WTC11 (cell line): ENCODE data around the gene PLEKHN1. TPM values are rescaled to one million over a fixed set of nuclear protein-coding genes. Genes with fewer than 3 reads are reported as not detected.

Source experiments
- ATF1 ChIP-seq: sonication (generic); formaldehyde crosslinking; IDR thresholded peaks from 2 replicates; pipeline ENCODE4 v1.8.1; 2023; ENCODE audit warnings: mild to moderate bottlenecking, moderate library complexity, missing genetic modification reagents
- CREM ChIP-seq: sonication (generic); formaldehyde crosslinking; IDR thresholded peaks from 2 replicates; pipeline ENCODE4 v1.8.1; 2022; ENCODE audit warnings: mild to moderate bottlenecking, missing genetic modification reagents, moderate library complexity
- GTF2I ChIP-seq: fragments of 250-450 bp; sonication (Bioruptor Pico); conservative IDR thresholded peaks from 2 replicates; pipeline ENCODE4 v1.4.0; 2021; ENCODE audit warnings: mild to moderate bottlenecking
- RELA ChIP-seq: sonication (generic); formaldehyde crosslinking; IDR thresholded peaks from 2 replicates; pipeline ENCODE4 v1.8.1; 2022; ENCODE audit warnings: missing genetic modification reagents, mild to moderate bottlenecking, borderline replicate concordance
- TEAD4 ChIP-seq: sonication (generic); formaldehyde crosslinking; IDR thresholded peaks from 2 replicates; pipeline ENCODE4 v1.8.0; 2022; ENCODE audit warnings: mild to moderate bottlenecking, missing genetic modification reagents
- USF1 ChIP-seq: sonication (generic); formaldehyde crosslinking; IDR thresholded peaks from 2 replicates; pipeline ENCODE4 v1.8.0; 2022; ENCODE audit warnings: mild to moderate bottlenecking, missing genetic modification reagents
- ZBTB21 ChIP-seq: sonication (generic); formaldehyde crosslinking; IDR thresholded peaks from 2 replicates; pipeline ENCODE4 v1.8.1; 2023; ENCODE audit warnings: mild to moderate bottlenecking, missing genetic modification reagents, borderline replicate concordance
- ZBTB43 ChIP-seq: sonication (generic); formaldehyde crosslinking; IDR thresholded peaks from 2 replicates; pipeline ENCODE4 v1.8.1; 2023; ENCODE audit warnings: mild to moderate bottlenecking, missing genetic modification reagents
- ZMAT4 ChIP-seq: fragments of 250-450 bp; sonication (Bioruptor Pico); IDR thresholded peaks from 2 replicates; pipeline ENCODE4 v1.9.0; 2021; ENCODE audit warnings: mild to moderate bottlenecking
- ZNF219 ChIP-seq: sonication (generic); formaldehyde crosslinking; IDR thresholded peaks from 2 replicates; pipeline ENCODE4 v1.8.0; 2023; ENCODE audit warnings: missing genetic modification reagents, mild to moderate bottlenecking, borderline replicate concordance
- ZNF317 ChIP-seq: sonication (generic); formaldehyde crosslinking; IDR thresholded peaks from 2 replicates; pipeline ENCODE4 v1.8.1; 2023; ENCODE audit warnings: low read depth, mild to moderate bottlenecking, moderate library complexity, missing genetic modification reagents, borderline replicate concordance
- ZNF512 ChIP-seq: sonication (generic); formaldehyde crosslinking; IDR thresholded peaks from 2 replicates; pipeline ENCODE4 v1.8.1; 2022; ENCODE audit warnings: missing genetic modification reagents, borderline replicate concordance
- ZNF671 ChIP-seq: fragments of 250-450 bp; sonication (Bioruptor Pico); IDR thresholded peaks from 2 replicates; pipeline ENCODE4 v1.8.0; 2021; ENCODE audit warnings: mild to moderate bottlenecking
- total RNA-seq: library from RNA; stranded (reverse); gene quantifications from 3 replicates; pipeline ENCODE4 v1.2.3, GENCODE V29; 2021
- TF ChIP-seq, protein P1 (sequence below): sonication (generic); formaldehyde crosslinking; IDR thresholded peaks from 2 replicates; pipeline ENCODE4 v1.8.1; 2023; ENCODE audit warnings: mild to moderate bottlenecking, missing genetic modification reagents, moderate library complexity
- TF ChIP-seq, protein P2 (sequence below): sonication (generic); formaldehyde crosslinking; IDR thresholded peaks from 2 replicates; pipeline ENCODE4 v1.8.1; 2022; ENCODE audit warnings: mild to moderate bottlenecking, missing genetic modification reagents, moderate library complexity, borderline replicate concordance
- TF ChIP-seq, protein P3 (sequence below): sonication (generic); formaldehyde crosslinking; IDR thresholded peaks from 2 replicates; pipeline ENCODE4 v1.8.1; 2022; ENCODE audit warnings: mild to moderate bottlenecking, moderate library complexity, missing genetic modification reagents
- TF ChIP-seq, protein P4 (sequence below): sonication (generic); formaldehyde crosslinking; IDR thresholded peaks from 2 replicates; pipeline ENCODE4 v1.8.1; 2022; ENCODE audit warnings: low read depth, missing genetic modification reagents, borderline replicate concordance
- TF ChIP-seq, protein P5 (sequence below): sonication (generic); formaldehyde crosslinking; IDR thresholded peaks from 2 replicates; pipeline ENCODE4 v1.8.1; 2023; ENCODE audit warnings: mild to moderate bottlenecking, missing genetic modification reagents, borderline replicate concordance
- TF ChIP-seq, protein P6 (sequence below): sonication (generic); formaldehyde crosslinking; IDR thresholded peaks from 2 replicates; pipeline ENCODE4 v1.8.0; 2023; ENCODE audit warnings: mild to moderate bottlenecking, missing genetic modification reagents
- TF ChIP-seq, protein P7 (sequence below): sonication (generic); formaldehyde crosslinking; IDR thresholded peaks from 2 replicates; pipeline ENCODE4 v1.8.0; 2022; ENCODE audit warnings: mild to moderate bottlenecking, missing genetic modification reagents

The PLEKHN1 gene
- total RNA-seq, 1 experiment from 2014 or later = 3.4 TPM

- no peak for TF ChIP-seq USF1 (CRISPR knock-in tag)
- no peak for TF ChIP-seq TEAD4 (CRISPR knock-in tag)
- TF ChIP-seq CREM (CRISPR knock-in tag) = no peak
- TF ChIP-seq ZMAT4 (CRISPR knock-in tag) = no peak
- TF ChIP-seq, protein P1, sequence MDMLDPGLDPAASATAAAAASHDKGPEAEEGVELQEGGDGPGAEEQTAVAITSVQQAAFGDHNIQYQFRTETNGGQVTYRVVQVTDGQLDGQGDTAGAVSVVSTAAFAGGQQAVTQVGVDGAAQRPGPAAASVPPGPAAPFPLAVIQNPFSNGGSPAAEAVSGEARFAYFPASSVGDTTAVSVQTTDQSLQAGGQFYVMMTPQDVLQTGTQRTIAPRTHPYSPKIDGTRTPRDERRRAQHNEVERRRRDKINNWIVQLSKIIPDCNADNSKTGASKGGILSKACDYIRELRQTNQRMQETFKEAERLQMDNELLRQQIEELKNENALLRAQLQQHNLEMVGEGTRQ (CRISPR knock-in tag) = no peak
- TF ChIP-seq ZBTB43 (CRISPR knock-in tag) = no peak
- no peak for TF ChIP-seq ZNF671
- TF ChIP-seq GTF2I (CRISPR knock-in tag) = no peak
- TF ChIP-seq RELA = no peak
- TF ChIP-seq, protein P2, sequence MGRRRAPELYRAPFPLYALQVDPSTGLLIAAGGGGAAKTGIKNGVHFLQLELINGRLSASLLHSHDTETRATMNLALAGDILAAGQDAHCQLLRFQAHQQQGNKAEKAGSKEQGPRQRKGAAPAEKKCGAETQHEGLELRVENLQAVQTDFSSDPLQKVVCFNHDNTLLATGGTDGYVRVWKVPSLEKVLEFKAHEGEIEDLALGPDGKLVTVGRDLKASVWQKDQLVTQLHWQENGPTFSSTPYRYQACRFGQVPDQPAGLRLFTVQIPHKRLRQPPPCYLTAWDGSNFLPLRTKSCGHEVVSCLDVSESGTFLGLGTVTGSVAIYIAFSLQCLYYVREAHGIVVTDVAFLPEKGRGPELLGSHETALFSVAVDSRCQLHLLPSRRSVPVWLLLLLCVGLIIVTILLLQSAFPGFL (CRISPR knock-in tag) = no peak
- no peak for TF ChIP-seq ZNF317 (CRISPR knock-in tag)
- TF ChIP-seq, protein P3, sequence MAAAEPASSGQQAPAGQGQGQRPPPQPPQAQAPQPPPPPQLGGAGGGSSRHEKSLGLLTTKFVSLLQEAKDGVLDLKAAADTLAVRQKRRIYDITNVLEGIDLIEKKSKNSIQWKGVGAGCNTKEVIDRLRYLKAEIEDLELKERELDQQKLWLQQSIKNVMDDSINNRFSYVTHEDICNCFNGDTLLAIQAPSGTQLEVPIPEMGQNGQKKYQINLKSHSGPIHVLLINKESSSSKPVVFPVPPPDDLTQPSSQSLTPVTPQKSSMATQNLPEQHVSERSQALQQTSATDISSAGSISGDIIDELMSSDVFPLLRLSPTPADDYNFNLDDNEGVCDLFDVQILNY (CRISPR knock-in tag) = no peak
- TF ChIP-seq, protein P4, sequence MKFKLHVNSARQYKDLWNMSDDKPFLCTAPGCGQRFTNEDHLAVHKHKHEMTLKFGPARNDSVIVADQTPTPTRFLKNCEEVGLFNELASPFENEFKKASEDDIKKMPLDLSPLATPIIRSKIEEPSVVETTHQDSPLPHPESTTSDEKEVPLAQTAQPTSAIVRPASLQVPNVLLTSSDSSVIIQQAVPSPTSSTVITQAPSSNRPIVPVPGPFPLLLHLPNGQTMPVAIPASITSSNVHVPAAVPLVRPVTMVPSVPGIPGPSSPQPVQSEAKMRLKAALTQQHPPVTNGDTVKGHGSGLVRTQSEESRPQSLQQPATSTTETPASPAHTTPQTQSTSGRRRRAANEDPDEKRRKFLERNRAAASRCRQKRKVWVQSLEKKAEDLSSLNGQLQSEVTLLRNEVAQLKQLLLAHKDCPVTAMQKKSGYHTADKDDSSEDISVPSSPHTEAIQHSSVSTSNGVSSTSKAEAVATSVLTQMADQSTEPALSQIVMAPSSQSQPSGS = no peak
- TF ChIP-seq, protein P5, sequence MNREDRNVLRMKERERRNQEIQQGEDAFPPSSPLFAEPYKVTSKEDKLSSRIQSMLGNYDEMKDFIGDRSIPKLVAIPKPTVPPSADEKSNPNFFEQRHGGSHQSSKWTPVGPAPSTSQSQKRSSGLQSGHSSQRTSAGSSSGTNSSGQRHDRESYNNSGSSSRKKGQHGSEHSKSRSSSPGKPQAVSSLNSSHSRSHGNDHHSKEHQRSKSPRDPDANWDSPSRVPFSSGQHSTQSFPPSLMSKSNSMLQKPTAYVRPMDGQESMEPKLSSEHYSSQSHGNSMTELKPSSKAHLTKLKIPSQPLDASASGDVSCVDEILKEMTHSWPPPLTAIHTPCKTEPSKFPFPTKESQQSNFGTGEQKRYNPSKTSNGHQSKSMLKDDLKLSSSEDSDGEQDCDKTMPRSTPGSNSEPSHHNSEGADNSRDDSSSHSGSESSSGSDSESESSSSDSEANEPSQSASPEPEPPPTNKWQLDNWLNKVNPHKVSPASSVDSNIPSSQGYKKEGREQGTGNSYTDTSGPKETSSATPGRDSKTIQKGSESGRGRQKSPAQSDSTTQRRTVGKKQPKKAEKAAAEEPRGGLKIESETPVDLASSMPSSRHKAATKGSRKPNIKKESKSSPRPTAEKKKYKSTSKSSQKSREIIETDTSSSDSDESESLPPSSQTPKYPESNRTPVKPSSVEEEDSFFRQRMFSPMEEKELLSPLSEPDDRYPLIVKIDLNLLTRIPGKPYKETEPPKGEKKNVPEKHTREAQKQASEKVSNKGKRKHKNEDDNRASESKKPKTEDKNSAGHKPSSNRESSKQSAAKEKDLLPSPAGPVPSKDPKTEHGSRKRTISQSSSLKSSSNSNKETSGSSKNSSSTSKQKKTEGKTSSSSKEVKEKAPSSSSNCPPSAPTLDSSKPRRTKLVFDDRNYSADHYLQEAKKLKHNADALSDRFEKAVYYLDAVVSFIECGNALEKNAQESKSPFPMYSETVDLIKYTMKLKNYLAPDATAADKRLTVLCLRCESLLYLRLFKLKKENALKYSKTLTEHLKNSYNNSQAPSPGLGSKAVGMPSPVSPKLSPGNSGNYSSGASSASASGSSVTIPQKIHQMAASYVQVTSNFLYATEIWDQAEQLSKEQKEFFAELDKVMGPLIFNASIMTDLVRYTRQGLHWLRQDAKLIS (CRISPR knock-in tag) = no peak
- TF ChIP-seq, protein P6, sequence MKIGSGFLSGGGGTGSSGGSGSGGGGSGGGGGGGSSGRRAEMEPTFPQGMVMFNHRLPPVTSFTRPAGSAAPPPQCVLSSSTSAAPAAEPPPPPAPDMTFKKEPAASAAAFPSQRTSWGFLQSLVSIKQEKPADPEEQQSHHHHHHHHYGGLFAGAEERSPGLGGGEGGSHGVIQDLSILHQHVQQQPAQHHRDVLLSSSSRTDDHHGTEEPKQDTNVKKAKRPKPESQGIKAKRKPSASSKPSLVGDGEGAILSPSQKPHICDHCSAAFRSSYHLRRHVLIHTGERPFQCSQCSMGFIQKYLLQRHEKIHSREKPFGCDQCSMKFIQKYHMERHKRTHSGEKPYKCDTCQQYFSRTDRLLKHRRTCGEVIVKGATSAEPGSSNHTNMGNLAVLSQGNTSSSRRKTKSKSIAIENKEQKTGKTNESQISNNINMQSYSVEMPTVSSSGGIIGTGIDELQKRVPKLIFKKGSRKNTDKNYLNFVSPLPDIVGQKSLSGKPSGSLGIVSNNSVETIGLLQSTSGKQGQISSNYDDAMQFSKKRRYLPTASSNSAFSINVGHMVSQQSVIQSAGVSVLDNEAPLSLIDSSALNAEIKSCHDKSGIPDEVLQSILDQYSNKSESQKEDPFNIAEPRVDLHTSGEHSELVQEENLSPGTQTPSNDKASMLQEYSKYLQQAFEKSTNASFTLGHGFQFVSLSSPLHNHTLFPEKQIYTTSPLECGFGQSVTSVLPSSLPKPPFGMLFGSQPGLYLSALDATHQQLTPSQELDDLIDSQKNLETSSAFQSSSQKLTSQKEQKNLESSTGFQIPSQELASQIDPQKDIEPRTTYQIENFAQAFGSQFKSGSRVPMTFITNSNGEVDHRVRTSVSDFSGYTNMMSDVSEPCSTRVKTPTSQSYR = 0 out of 2 replicates have a peak, but pooled peaks have one; percentile 29
- TF ChIP-seq ATF1 = no peak
- TF ChIP-seq ZNF219 (CRISPR knock-in tag) = no peak
- TF ChIP-seq, protein P7, sequence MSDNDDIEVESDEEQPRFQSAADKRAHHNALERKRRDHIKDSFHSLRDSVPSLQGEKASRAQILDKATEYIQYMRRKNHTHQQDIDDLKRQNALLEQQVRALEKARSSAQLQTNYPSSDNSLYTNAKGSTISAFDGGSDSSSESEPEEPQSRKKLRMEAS (CRISPR knock-in tag) = no peak; the same call in 1 of the 2 replicates
- no peak for TF ChIP-seq ZNF512 (CRISPR knock-in tag)
- TF ChIP-seq ZBTB21 (CRISPR knock-in tag) = peak; percentile 66
Measured at GRCh38 chr1:942864-943533, 23.3 kb upstream of the PLEKHN1 start (continued).
